Measurements from ENCODE around the gene TLR8.

DNA sequence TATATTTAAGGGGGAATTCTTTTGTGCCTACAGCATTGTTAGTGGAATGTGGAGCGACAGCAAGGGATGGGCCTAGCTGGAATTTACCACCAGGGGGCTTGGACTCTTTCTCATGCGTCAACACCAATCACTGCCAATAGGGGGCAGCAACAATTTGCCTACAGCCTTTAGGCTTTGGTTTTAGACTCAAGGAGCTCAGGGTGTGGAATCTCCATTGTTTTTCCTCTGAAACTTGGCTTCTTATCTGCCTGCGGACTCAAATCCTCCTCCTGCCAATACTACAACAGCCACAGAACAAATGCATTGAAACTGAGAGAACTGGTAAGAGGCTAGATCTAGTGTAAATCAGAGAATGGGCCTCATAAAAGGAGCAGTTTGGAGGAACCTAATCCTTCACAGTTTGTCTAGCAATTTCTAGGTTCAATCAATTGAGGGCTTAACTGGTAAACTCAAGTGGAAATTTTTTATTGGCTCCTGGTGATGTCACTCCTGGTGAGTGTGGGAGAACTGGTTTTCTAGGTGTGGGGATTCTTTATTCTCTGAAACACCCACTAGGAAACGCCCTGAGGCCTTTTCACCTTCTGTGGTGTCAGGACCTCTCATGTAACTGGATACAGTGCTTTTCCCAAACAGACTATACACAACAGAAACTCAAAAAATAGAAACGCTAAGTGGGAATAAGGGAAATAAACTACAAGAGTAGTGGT lies 40.6 kb downstream of the TLR8 start:
- TF ChIP-seq GATA2 (IDR thresholded peaks at IDR 0.05; ENCODE audit: low read depth, low read length) (no peak), GATA3 (IDR thresholded peaks at IDR 0.05; ENCODE audit: low read depth, low read length) (no peak)
